Activated CD4-positive, alpha-beta T cell treated with anti-CD3 and anti-CD28 coated beads for 36 hours (primary cell): ENCODE data around the gene NKX2-2. TPM values are rescaled to one million over a fixed set of nuclear protein-coding genes. Genes with fewer than 3 reads are reported as not detected.

Source experiments
- ATAC-seq: fragments of 200-7000 bp; cut with Tn5 transposase; one replicate; pipeline ENCODE4 v1.10.0; 2021; ENCODE audit warnings: mild to moderate bottlenecking, moderate library complexity
- CTCF ChIA-PET: fragments of 350-600 bp; sonication (Branson Sonifier 250); formaldehyde crosslinking; loops from one replicate; lab custom pipeline; 2021; ENCODE audit warnings: antibody characterized with exemption; lab: Charles Lee
- POLR2A ChIA-PET: fragments of 350-600 bp; sonication (Branson Sonifier 250); formaldehyde crosslinking; loops from one replicate; lab custom pipeline; 2021; ENCODE audit warnings: antibody characterized with exemption, inconsistent platforms; lab: Charles Lee
- DNase-seq: peaks from one replicate; pipeline ENCODE4 v3.0.0-alpha.2; 2020
- H3K27ac Mint-ChIP-seq: one replicate; pipeline ENCODE4 v1.8.0; 2021; ENCODE audit warnings: mixed read lengths
- H3K27me3 Mint-ChIP-seq: one replicate; pipeline ENCODE4 v1.8.0; 2021; ENCODE audit warnings: mixed read lengths
- H3K36me3 Mint-ChIP-seq: one replicate; pipeline ENCODE4 v1.8.0; 2021; ENCODE audit warnings: low read depth, mixed read lengths
- H3K4me1 Mint-ChIP-seq: one replicate; pipeline ENCODE4 v1.8.0; 2021; ENCODE audit warnings: mixed read lengths
- H3K4me3 Mint-ChIP-seq: one replicate; pipeline ENCODE4 v1.8.0; 2021; ENCODE audit warnings: mild to moderate bottlenecking, moderate library complexity, mixed read lengths
- H3K9me3 Mint-ChIP-seq: one replicate; pipeline ENCODE4 v1.8.0; 2021; ENCODE audit warnings: low read depth, mixed read lengths
- intact Hi-C, 2 experiments: fragments of 100-400 bp; cut with DNase I in 1 of 2; cut with micrococcal nuclease in 1 of 2; formaldehyde crosslinking; loops; one replicate each; pipeline versions ENCODE4 v1.14.2 to v1.15.1; 2022 to 2024; cut with DNase I, micrococcal nuclease
- total RNA-seq, 2 experiments: library from RNA; stranded (reverse); gene quantifications; one replicate each; pipeline ENCODE4 v1.2.3, GENCODE V29; 2021

NKX2-2 gene
- total RNA-seq, result not detected

GRCh38 chr20:21513881-21514540, at the start of gene NKX2-2:
NKX2-2 (minus strand) TSS chr20:21514064; CDS start chr20:21513669, 395 bp downstream.
- Mint-ChIP-seq H3K36me3 (no peaks in the 10 kb centered on the region), H3K4me3 (peak within 1 kb of the TSS; percentile 28), H3K27me3 (peaks cover 73% of the 10 kb centered on the region), H3K4me1 (peaks cover 55% of the 10 kb centered on the region), H3K9me3 (no peaks in the 10 kb centered on the region), H3K27ac (no peak within 1 kb of the TSS)
- intact Hi-C loops, result loop anchor here (5.0 to 10.0 kb wide), 3 partner anchors 1061 to 1152 kb away; partner anchors contain the start of gene INSM1 (in 1 of the 2)
- ATAC-seq, result no peak
- ChIA-PET POLR2A (no interaction called here), CTCF (interaction anchor here (0.6 to 1.5 kb wide), 2 partner anchors 11 to 386 kb away, joined by 3 to 5 read pairs; no protein-coding TSS in a partner anchor)
- peak; percentile 10 for DNase-seq

DNA sequence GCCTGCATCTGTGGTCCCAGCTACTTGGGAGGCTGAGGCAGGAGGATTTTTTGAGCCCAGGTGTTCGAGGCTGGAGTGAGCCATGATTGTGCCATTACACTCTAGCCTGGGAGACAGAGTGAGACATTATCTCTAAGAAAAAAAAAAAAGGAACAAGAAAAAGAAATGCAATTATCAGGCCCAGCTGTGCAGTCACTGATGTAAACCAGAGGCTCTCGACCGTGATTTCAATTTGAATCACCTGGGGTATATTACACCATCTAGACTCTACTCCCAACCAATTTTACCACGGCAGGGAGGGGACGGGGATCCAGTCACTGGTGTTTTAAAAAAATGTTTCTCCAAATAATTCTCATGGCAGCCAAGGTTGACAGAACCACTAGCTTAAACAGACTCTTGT, 48.8 kb upstream of the NKX2-2 start:
- DNase-seq (no peak), ATAC-seq (no peak)
- POLR2A ChIA-PET, result no interaction called here
- no peak overlapping the region for H3K27ac Mint-ChIP-seq
- H3K27me3 Mint-ChIP-seq, result peaks cover 11% of the 10 kb centered on the region
- H3K36me3 Mint-ChIP-seq, result no peaks in the 10 kb centered on the region
- peaks cover 18% of the 10 kb centered on the region for H3K4me1 Mint-ChIP-seq
- CTCF ChIA-PET, result interaction anchor here (0.9 to 2.6 kb wide), 3 partner anchors 9 to 38 kb away, joined by 3 to 13 read pairs (median 4); no protein-coding TSS in a partner anchor
- intact Hi-C loops, result no loop called here
- no peak overlapping the region for H3K4me3 Mint-ChIP-seq
- peaks cover 2% of the 10 kb centered on the region for H3K9me3 Mint-ChIP-seq

GRCh38 chr20:21559305-21559704, 45.4 kb upstream of the NKX2-2 start:
- ChIA-PET POLR2A (no interaction called here), CTCF (no interaction called here)
- peaks cover 46% of the 10 kb centered on the region for H3K4me1 Mint-ChIP-seq
- intact Hi-C loops, result loop anchor here in 1 of 2 experiments (1.0 kb wide), 1 partner anchor 11 kb away; no protein-coding TSS in a partner anchor
- peaks cover 2% of the 10 kb centered on the region for H3K9me3 Mint-ChIP-seq
- H3K27me3 Mint-ChIP-seq, result peaks cover 11% of the 10 kb centered on the region
- ATAC-seq (peak; percentile 70), DNase-seq (peak; percentile 58)
- H3K36me3 Mint-ChIP-seq, result no peaks in the 10 kb centered on the region
- no peak overlapping the region for H3K27ac Mint-ChIP-seq
- H3K4me3 Mint-ChIP-seq, result peak overlapping the region; percentile 41

- peaks cover 49% of the 10 kb centered on the region for H3K4me1 Mint-ChIP-seq
- peak overlapping the region; percentile 47 for H3K27ac Mint-ChIP-seq
- ChIA-PET CTCF (interaction anchor here (0.5 to 1.0 kb wide), 3 partner anchors 13 to 1974 kb away, joined by 3 to 4 read pairs (median 3); partner anchors contain the start of genes CFAP61 and CRNKL1), POLR2A (interaction anchor here (0.6 to 0.8 kb wide), 2 partner anchors 9 to 11 kb away, joined by 3 read pairs; no protein-coding TSS in a partner anchor)
- H3K9me3 Mint-ChIP-seq, result no peaks in the 10 kb centered on the region
- peaks cover 6% of the 10 kb centered on the region for H3K27me3 Mint-ChIP-seq
- peak overlapping the region; percentile 44 for H3K4me3 Mint-ChIP-seq
- intact Hi-C loops, result no loop called here
- peak; percentile 52 for DNase-seq
- peak; percentile 80 for ATAC-seq
- H3K36me3 Mint-ChIP-seq, result no peaks in the 10 kb centered on the region
These were observed 43.6 kb upstream of the NKX2-2 start for GRCh38 chr20:21557241-21558020.

DNA sequence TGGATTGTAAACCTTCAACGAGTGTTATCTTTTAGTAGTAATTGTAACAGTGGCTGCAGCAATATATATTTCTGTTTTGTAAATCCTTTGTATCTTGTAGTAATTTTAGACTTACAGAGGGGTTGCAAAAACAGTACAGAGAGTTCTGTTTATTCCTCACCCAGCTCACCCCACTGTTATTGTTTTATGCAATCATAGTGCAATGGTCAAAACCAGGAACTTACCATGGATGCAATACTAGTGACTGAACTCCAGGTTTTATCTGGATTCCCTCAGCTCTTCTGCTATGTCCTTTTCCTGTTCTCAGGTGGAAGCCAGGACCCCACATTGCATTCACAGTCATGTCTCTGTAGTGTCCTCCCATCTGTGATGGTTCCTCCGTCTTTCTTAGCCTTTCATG, 42.5 kb upstream of the NKX2-2 start:
- no peaks in the 10 kb centered on the region for H3K36me3 Mint-ChIP-seq
- ChIA-PET CTCF (interaction anchor here (0.7 kb wide), 1 partner anchor 20 kb away, joined by 3 read pairs; no protein-coding TSS in a partner anchor), POLR2A (interaction anchor here (0.6 kb wide), 1 partner anchor 8 kb away, joined by 4 read pairs; no protein-coding TSS in a partner anchor)
- DNase-seq (no peak), ATAC-seq (no peak)
- H3K27ac Mint-ChIP-seq, result peak overlapping the region; percentile 34
- peaks cover 2% of the 10 kb centered on the region for H3K27me3 Mint-ChIP-seq
- peaks cover 50% of the 10 kb centered on the region for H3K4me1 Mint-ChIP-seq
- no peak overlapping the region for H3K4me3 Mint-ChIP-seq
- intact Hi-C loops, result no loop called here
- no peaks in the 10 kb centered on the region for H3K9me3 Mint-ChIP-seq

DNA sequence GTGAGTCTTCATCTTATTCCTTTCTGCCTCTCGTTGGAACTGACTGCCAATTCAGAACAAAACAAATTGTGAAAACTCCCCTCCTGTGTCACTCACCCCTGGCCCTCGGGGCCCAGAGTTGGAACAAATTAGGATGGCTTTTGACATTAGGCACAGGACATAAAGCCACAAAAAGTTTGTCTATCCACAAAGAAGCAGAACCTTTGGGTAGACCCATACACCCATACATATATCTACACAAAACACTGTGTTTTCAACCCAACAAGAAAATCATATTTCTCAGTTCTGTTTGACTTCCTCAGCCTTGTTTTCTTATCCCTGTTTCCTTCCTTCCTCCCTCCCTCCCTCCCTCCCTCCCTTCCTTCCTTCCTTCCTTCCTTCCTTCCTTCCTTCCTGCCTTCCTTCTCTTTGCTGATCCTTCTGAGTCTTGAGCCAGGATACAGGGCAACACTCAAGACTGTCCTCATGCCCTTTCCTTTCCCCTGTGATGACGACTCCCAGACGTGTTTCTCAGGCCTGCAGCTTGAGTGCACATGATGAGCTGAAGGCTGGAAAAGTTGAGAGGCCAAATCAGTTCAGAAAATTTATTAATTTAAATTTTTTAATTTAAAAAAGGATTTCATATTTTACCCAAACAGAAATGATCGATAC, 41.7 kb upstream of the NKX2-2 start:
- H3K9me3 Mint-ChIP-seq, result no peaks in the 10 kb centered on the region
- intact Hi-C loops, result no loop called here
- no peak overlapping the region for H3K27ac Mint-ChIP-seq
- no peaks in the 10 kb centered on the region for H3K36me3 Mint-ChIP-seq
- ATAC-seq, result no peak
- CTCF ChIA-PET, result interaction anchor here (0.7 to 0.9 kb wide), 2 partner anchors 11 to 21 kb away, joined by 3 to 4 read pairs; no protein-coding TSS in a partner anchor
- POLR2A ChIA-PET, result no interaction called here
- H3K27me3 Mint-ChIP-seq, result peaks cover 2% of the 10 kb centered on the region
- no peak overlapping the region for H3K4me3 Mint-ChIP-seq
- DNase-seq, result no peak
- peaks cover 50% of the 10 kb centered on the region for H3K4me1 Mint-ChIP-seq

- ChIA-PET POLR2A (no interaction called here), CTCF (interaction anchor here (0.9 kb wide), 1 partner anchor 10 kb away, joined by 4 read pairs; no protein-coding TSS in a partner anchor)
- intact Hi-C loops, result no loop called here
- Mint-ChIP-seq H3K36me3 (no peaks in the 10 kb centered on the region), H3K27me3 (peaks cover under 1% of the 10 kb centered on the region), H3K9me3 (no peaks in the 10 kb centered on the region), H3K4me3 (no peak overlapping the region), H3K27ac (no peak overlapping the region), H3K4me1 (peaks cover 51% of the 10 kb centered on the region)
- DNase-seq (no peak), ATAC-seq (no peak)
These were observed 41.1 kb upstream of the NKX2-2 start for GRCh38 chr20:21554985-21555384.

GRCh38 chr20:21554376-21554890, 40.6 kb upstream of the NKX2-2 start:
- peaks cover 54% of the 10 kb centered on the region for H3K4me1 Mint-ChIP-seq
- no peaks in the 10 kb centered on the region for H3K27me3 Mint-ChIP-seq
- H3K4me3 Mint-ChIP-seq, result no peak overlapping the region
- no peaks in the 10 kb centered on the region for H3K9me3 Mint-ChIP-seq
- no peak for ATAC-seq
- H3K27ac Mint-ChIP-seq, result no peak overlapping the region
- CTCF ChIA-PET, result interaction anchor here (0.9 to 1.0 kb wide), 2 partner anchors 10 to 59 kb away, joined by 3 to 4 read pairs; no protein-coding TSS in a partner anchor
- intact Hi-C loops, result no loop called here
- DNase-seq, result no peak
- POLR2A ChIA-PET, result no interaction called here
- H3K36me3 Mint-ChIP-seq, result no peaks in the 10 kb centered on the region

- ATAC-seq (no peak), DNase-seq (no peak)
- ChIA-PET POLR2A (no interaction called here), CTCF (interaction anchor here (1.6 kb wide), 1 partner anchor 20 kb away, joined by 4 read pairs; no protein-coding TSS in a partner anchor)
- Mint-ChIP-seq H3K4me3 (no peak overlapping the region), H3K27ac (no peak overlapping the region), H3K4me1 (peaks cover 51% of the 10 kb centered on the region), H3K36me3 (no peaks in the 10 kb centered on the region), H3K9me3 (no peaks in the 10 kb centered on the region), H3K27me3 (no peaks in the 10 kb centered on the region)
- intact Hi-C loops, result no loop called here
These were observed 36.7 kb upstream of the NKX2-2 start for GRCh38 chr20:21550587-21550986.

DNA sequence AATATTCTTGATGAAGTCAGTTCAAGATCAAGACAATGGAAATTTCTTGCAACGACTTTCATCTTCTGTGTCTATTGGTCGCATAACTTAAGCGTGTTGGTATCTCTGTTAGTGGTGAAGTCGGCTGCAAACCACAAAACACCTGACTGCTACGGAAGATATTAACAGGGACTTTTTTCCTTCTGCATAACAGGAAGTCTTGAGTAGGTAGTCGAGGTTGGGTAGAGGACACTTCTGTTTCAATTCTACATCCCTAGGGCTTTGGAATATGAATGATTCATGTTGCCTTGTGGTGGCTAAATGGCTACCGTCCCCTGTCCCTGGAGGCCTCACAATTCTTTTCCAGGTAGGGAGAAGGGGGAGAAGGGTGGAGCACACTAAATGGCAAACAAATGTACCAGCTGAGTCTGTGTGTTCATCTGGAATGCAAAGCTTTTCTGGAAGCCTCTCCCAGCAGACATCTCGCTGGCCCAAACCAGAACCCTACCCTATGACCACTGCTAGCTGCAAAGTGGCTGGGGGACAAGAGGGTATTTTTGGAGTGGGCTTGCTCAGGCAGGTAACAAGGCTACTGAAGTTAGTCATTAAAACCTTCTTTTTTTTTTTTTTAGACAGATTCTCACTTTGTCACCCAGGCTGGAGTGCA, 34.6 kb upstream of the NKX2-2 start:
- intact Hi-C loops, result loop anchor here in 1 of 2 experiments (1.0 to 2.0 kb wide), 3 partner anchors 11 to 246 kb away; partner anchors contain the start of gene XRN2
- Mint-ChIP-seq H3K9me3 (no peaks in the 10 kb centered on the region), H3K27ac (peak overlapping the region; percentile 64), H3K4me1 (peaks cover 38% of the 10 kb centered on the region), H3K27me3 (no peaks in the 10 kb centered on the region), H3K4me3 (peak overlapping the region; percentile 32), H3K36me3 (no peaks in the 10 kb centered on the region)
- peak; percentile 88 for ATAC-seq
- ChIA-PET CTCF (interaction anchor here (0.8 to 1.8 kb wide), 3 partner anchors 22 to 684 kb away, joined by 3 to 4 read pairs (median 4); no protein-coding TSS in a partner anchor), POLR2A (interaction anchor here (0.6 to 0.8 kb wide), 2 partner anchors 8 to 9 kb away, joined by 3 to 4 read pairs; no protein-coding TSS in a partner anchor)
- peak; percentile 71 for DNase-seq
